ENCODE measurements around the gene CCDC148. TPM values are rescaled to one million over a fixed set of nuclear protein-coding genes. Genes with fewer than 3 reads are reported as not detected.

CCDC148 gene
- total RNA-seq, 1 experiment from 2014 or later: 0.46 TPM

- no peak for DNase-seq (ENCODE audit: low read depth)
Measured at GRCh38 chr2:158125756-158126498, 330.6 kb downstream of the CCDC148 start.

- no peak for DNase-seq (ENCODE audit: low read depth)
Measured at GRCh38 chr2:158124896-158125295, 331.7 kb downstream of the CCDC148 start.

Other genes with a start within 250 kb of the CCDC148 start
- 27.6 and 31.8 TPM in 2 replicates for gene PKP4, start 199 bp upstream of the CCDC148 start, total RNA-seq (2014; rRNA removed; shearing (Covaris generic))